A549 treated with dexamethasone at 1 μM for 4 hours (cell line): ENCODE measurements around the gene PYCARD. TPM values are rescaled to one million over a fixed set of nuclear protein-coding genes. Genes with fewer than 3 reads are reported as not detected.

Experiments
- total RNA-seq: library from RNA; stranded (reverse); fragments of 200-300 nt; extraction: Qiagen RNA extraction; gene quantifications from 5 replicates; pipeline ENCODE4 v1.2.3, GENCODE V29; 2022

PYCARD gene
- 26.3 to 36.4 TPM (median 31.3 TPM) in 5 replicates for total RNA-seq

DNA sequence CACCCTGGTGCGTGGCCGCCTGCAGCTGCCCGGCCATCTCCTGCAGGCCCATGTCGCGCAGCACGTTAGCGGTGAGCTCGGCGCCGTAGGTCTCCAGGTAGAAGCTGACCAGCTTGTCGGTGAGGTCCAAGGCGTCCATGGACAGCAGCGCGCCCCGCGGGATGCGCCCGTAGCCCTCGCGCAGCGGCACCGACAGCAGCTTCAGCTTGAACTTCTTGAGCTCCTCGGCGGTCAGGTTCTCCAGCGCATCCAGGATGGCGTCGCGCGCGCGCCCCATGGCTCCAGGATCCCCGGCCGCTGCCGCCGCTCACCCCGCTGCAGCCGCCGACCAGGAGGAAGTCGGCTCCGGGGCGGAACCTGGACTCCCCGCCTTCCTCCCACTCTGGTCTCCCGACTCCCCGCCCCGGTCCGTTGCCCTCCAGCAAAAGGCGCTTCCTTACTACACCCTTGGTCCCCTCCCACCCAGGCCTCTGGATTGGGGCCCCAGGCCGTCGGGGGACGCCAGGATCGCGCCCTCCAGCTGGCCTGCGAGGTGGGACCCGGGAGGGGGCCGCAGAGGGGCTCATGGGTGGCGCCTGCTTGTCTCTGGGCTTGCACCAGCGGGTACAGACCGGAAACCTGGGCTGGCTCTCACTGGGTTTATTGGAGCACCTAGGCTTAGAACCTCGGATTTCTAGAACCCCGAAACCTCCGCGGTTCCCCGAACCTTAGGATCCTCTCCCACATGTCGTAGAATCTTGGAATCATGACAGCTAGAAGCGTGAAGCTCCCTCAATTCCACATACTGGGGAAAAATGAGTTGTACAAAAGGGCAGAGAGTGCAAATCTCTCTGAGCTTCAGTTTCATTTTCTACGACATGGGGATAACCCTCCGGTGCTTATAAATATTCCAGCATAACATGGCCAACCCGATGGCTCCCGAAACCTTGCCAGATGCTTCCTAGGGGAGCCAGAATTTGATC, at the start of gene PYCARD:
TSS of gene PYCARD (minus strand) at position 347 of the 962 bp plus-strand sequence. CDS start at position 277, 70 bp downstream.

DNA sequence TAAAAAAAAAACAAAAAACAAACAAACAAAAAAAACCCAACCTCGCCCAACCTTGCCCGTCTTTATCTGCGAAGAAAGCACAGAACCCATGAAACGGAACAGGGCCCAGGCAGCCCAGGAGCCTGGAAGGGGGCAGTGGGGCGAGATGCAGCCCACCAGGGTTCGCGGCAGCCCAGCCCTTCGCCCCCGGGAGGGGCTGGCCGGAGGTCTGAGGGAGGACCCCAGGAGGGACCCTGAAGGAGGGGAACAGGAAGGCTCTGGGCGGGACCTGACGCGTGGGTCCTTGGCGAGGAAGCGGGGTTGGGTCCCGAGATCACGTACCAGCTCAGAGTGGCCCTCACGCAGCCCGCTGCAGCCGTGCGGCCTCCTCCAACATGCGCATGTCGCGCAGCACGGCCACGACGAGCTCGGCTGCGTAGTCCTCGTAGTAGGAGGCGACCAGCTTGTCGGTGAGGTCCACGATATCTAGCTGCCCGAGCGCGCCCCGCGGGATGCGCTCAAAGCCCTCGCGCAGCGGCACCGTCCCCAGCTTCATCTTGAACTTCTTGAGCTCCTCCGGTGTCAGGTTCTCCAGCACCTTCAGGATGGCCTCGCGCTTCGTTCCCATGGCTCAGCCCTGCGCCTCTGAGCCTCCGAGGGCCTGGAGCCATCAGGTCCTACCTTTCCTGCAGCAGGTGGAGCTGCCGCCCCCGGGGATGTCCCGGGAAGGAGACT, 14.0 kb upstream of the PYCARD start, which contains the start of gene PYDC1:
TSS of gene PYDC1 (minus strand) at position 714 of the 714 bp plus-strand sequence. CDS start at position 607, 107 bp downstream.

GRCh38 chr16:31213877-31214707, 11.5 kb upstream of the PYCARD start, which contains the start of gene TRIM72:
Gene TRIM72, plus strand, starts transcription at chr16:31214119. Its CDS starts 620 bp downstream, at chr16:31214739.

DNA sequence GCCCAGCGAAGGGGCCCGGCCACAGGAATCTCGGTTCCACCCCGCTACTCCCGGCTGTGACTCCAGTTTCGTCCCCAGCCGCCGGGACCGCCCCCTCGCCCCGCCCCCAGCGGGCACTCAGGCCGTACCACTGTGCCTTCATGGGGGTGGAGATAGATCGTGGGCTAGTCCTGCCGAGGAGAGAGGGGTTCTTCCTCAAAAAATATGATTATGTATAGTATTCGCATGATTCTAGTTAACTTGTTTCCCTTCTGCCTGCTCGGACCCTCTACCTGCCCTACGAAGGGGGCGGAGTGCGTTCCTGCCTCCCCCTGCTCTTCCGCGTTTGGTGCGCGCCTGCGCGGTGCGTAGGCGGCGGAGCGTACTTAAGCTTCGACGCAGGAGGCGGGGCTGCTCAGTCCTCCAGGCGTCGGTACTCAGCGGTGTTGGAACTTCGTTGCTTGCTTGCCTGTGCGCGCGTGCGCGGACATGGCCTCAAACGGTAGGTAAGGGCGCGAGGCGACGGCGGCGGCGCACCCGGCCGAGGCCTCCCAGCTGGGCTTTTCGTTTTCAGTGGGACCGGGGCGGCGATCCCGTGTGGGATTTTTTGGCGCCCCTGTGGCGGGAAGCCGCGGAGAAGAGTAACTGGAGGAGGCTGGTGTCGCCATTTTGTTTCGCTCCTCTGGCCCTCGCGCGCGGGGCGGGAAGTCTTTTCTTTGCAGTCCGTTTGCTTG, 22.7 kb downstream of the PYCARD start, which contains the start of gene FUS:
TSS of gene FUS (plus strand) at position 393 of the 713 bp plus-strand sequence. CDS start at position 469, 76 bp downstream.

Other genes with a start within 250 kb of the PYCARD start
- gene SETD1A, start 245.0 kb downstream of the PYCARD start, total RNA-seq: 13.3 to 22.5 TPM (median 20.3 TPM) in 5 replicates
- gene HSD3B7, start 217.6 kb downstream of the PYCARD start, total RNA-seq: 11.5 to 17.6 TPM (median 14.2 TPM) in 5 replicates
- gene STX1B, start 192.1 kb downstream of the PYCARD start, total RNA-seq: 1.6 to 2.4 TPM (median 1.9 TPM) in 5 replicates
- 55.0 to 65.3 TPM (median 57.5 TPM) in 5 replicates for gene STX4, start 169.2 kb downstream of the PYCARD start, total RNA-seq
- gene ZNF668, start 128.5 kb downstream of the PYCARD start, total RNA-seq: 10.8 to 18.9 TPM (median 14.7 TPM) in 5 replicates
- gene ZNF646, start 128.3 kb downstream of the PYCARD start, total RNA-seq: 6.0 to 12.2 TPM (median 10.6 TPM) in 5 replicates
- 0.64 to 2.0 TPM (median 1.1 TPM) in 5 replicates for gene PRSS53, start 113.8 kb downstream of the PYCARD start, total RNA-seq
- gene VKORC1, start 108.0 kb downstream of the PYCARD start, total RNA-seq: 101 to 130 TPM (median 125 TPM) in 5 replicates
- gene BCKDK, start 94.4 kb downstream of the PYCARD start, total RNA-seq: 39.2 to 58.5 TPM (median 52.3 TPM) in 5 replicates
- 41.5 to 51.5 TPM (median 50.7 TPM) in 5 replicates for gene KAT8, start 85.1 kb downstream of the PYCARD start, total RNA-seq
- gene PRSS8, start 67.0 kb downstream of the PYCARD start, total RNA-seq: 0.82 to 1.8 TPM (median 1.3 TPM) in 5 replicates
- 0.62 to 1.4 TPM (median 0.99 TPM) in 5 replicates for gene PRSS36, start 52.7 kb downstream of the PYCARD start, total RNA-seq
- gene FUS, start 22.6 kb downstream of the PYCARD start, total RNA-seq: 541 to 618 TPM (median 565 TPM) in 5 replicates
- gene TRIM72, start 11.4 kb upstream of the PYCARD start, total RNA-seq: 0.01 to 0.06 TPM (median 0.03 TPM) in 5 replicates
- not detected in 5 replicates for gene PYDC1, start 14.4 kb upstream of the PYCARD start, total RNA-seq
- 1.2 to 1.8 TPM (median 1.8 TPM) in 5 replicates for gene ITGAM, start 57.2 kb upstream of the PYCARD start, total RNA-seq
- gene ITGAX, start 152.4 kb upstream of the PYCARD start, total RNA-seq: 0.76 to 1.8 TPM (median 1.0 TPM) in 5 replicates
- gene ITGAD, start 190.6 kb upstream of the PYCARD start, total RNA-seq: 0.02 to 0.10 TPM (median 0.05 TPM) in 4 of 5 replicates, not detected in the other
- gene COX6A2, start 225.6 kb upstream of the PYCARD start, total RNA-seq: not detected in 5 replicates
- gene ZNF843, start 240.0 kb upstream of the PYCARD start, total RNA-seq: 0.09 to 0.27 TPM (median 0.15 TPM) in 5 replicates